Mucosa of gallbladder (tissue), 1 donor: ENCODE results near the gene RNF145. TPM values are rescaled to one million over a fixed set of nuclear protein-coding genes. Genes with fewer than 3 reads are reported as not detected.

Source experiments
- DNase-seq: peaks from one replicate; pipeline ENCODE4 v3.0.0-alpha.2; 2020; ENCODE audit warnings: low spot score
- total RNA-seq: library from RNA; stranded (reverse); gene quantifications from one replicate; pipeline ENCODE4 v1.2.1, GENCODE V29; 2021
- donor health status: DM: no; HTN: no; CAD: no.

The RNF145 gene
- total RNA-seq, 1 donor from 2014 or later, result 74.8 TPM

DNA sequence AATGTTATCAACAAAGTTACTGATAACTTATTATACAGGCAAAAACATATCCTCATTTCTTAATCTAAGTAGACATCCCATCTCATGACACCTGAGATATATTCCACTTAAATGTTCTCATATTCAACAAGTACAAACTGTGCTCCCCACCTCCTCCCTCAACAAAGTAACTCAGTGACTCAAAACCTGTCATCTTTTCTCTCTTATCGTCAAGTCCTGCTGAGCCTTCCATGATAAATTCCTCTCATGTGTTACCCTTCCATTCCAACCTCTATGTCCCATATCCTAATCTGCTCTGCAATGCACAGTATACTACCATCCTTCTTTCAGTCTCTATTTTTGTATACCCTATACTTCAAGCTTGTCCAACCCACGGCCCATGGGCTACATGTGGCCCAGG, 13.6 kb downstream of the RNF145 start:
- no peak for DNase-seq

GRCh38 chr5:159190170-159190569, 19.2 kb downstream of the RNF145 start:
- DNase-seq, result no peak

- no peak for DNase-seq
Observed at GRCh38 chr5:159189310-159189709, 20.0 kb downstream of the RNF145 start.

DNA sequence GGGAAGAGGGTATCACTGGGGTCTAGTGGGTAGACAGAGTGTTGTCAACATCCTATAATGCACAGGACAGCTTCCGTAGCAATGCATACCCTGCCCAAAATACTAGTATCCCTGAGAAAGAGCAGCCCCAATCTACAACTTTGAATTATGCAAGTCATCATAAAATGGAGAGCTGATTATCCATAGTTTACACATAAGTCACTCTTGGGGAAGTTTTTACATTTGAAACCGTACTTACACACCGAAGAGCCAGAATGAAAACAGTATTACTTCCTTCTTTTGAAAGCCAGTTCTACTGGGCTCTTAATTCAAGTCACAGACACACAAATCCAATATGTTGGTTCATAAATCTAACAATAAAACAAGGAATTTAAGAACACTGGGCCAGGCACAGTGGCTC, 21.6 kb downstream of the RNF145 start:
- DNase-seq, result no peak

- no peak for DNase-seq
Observed at GRCh38 chr5:159186319-159186718, 23.0 kb downstream of the RNF145 start.

GRCh38 chr5:159185773-159186172, 23.6 kb downstream of the RNF145 start:
- DNase-seq, result no peak

- DNase-seq, result no peak
Observed at GRCh38 chr5:159184858-159185381, 24.4 kb downstream of the RNF145 start.

- no peak for DNase-seq
Observed at GRCh38 chr5:159184236-159184635, 25.1 kb downstream of the RNF145 start.

- no peak for DNase-seq
Observed at GRCh38 chr5:159183247-159183646, 26.1 kb downstream of the RNF145 start.

DNA sequence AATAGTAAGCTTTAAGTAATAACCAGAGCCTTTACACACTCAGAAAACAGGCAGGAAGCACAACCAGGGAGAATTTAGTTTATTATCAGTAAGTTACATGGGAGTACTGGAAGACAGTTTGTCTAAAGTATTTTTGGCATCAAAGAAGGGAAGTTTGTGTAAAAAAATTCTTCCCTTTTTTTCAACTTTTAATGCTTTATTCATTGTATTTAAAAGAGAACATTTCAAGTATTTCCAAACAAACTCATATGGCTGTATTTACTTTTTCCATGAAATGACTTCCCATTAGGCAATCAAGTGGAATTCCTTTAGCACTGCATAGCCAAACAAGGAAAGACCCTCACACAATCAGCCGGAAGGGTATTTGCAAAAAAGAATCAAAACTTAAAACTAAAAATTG, 26.7 kb downstream of the RNF145 start:
- no peak for DNase-seq

GRCh38 chr5:159181651-159182050, 27.7 kb downstream of the RNF145 start:
- no peak for DNase-seq

DNA sequence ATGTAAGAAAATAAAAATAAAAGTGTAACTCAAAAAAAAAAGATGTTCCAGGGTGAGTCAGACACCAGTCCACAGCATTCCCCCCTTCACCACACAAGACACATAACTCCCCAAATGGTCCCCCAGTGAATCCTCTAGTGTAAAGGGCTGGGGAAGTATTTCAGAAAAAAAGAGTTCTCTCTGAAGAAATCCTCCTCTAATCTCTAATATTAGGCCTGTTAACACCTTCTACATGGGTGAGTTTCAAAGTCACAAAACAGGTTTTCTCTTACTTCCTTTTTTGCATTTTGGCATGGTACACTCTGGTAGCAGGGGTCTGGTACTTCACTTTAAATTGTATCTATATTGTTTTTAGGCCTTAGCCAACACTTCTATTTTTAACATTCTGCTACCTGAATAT, 28.2 kb downstream of the RNF145 start:
- DNase-seq, result no peak

GRCh38 chr5:159179529-159180305, 29.6 kb downstream of the RNF145 start:
- no peak for DNase-seq

DNA sequence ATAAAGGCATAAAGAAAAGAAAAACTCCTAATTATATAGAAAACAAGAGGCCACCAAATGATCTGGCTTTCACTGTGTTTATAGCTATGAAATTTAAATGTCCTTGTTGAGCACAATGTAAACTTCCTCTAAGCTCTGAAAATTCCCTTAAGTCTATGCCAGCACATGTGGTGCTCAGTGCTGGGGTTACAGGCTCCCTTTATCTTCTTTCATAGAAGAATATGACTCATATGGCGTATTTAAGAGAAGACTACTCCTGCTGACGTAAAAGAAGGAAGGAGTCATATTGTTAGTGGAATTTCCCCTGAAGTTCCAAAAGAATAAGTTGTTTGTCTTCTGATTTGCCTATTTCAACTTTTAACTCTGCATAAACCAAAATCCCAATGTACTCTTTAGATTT, 30.4 kb downstream of the RNF145 start:
- no peak for DNase-seq

DNA sequence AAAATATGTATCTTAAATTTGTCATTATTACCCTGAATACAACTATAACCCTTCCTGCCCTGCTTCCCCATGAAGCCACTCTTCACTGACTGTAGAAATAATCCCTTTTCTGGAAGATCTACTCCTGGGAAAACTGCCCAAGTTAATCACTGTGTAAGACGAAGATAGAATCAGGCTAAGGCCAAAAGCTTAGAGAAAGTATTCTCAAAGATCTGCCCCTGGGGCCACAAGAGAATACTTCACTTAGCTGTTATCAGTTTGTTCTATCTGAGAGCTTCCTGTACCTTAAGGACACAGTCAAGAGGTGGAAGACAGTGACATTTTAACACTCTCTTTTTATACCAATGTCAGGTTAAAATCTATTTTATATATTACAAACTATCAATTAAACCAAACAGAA, 33.8 kb downstream of the RNF145 start:
- DNase-seq, result no peak

DNA sequence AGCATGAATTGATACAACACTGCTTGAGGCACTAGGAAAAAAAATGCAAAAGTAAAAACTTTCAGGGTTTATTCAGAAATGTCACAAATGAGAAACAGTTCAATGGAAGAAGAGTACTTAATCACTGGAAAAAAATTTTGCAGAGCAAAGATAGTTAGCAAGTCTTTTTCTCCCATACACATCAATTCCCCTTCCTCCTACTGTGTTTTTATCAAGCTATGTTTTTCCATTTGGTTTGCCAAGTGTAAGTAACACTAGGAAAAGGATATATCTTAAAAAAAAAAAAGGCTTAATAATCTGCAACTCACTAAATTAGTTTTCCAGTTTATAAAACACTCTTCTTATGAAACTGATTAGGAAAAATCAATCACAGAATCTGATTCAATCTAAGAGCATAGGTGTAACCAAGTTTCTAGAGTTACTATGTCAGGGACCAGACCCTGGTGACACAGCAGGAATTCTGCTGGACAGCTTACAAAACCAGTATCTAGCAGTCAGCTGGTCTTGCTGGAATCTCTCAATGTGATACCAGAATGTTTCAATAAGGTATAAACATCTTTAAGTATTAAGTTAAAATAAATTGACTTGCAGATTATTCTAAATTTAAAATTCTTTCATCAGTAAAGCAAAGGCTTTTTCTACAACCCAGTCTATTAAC, 34.7 kb downstream of the RNF145 start:
- no peak for DNase-seq

GRCh38 chr5:159171274-159171673, 38.1 kb downstream of the RNF145 start:
- DNase-seq, result no peak

- no peak for DNase-seq
Observed at GRCh38 chr5:159170021-159170420, 39.3 kb downstream of the RNF145 start.

- no peak for DNase-seq
Observed at GRCh38 chr5:159166416-159166815, 42.9 kb downstream of the RNF145 start.

- DNase-seq, result no peak
Observed at GRCh38 chr5:159163701-159164046, 45.7 kb downstream of the RNF145 start.

GRCh38 chr5:159163027-159163700, 46.2 kb downstream of the RNF145 start:
- no peak for DNase-seq

GRCh38 chr5:159161361-159162214, 47.8 kb downstream of the RNF145 start:
- no peak for DNase-seq
